GM12878 (cell line): ENCODE data around the gene IKZF1. TPM values are rescaled to one million over a fixed set of nuclear protein-coding genes. Genes with fewer than 3 reads are reported as not detected.

Experiments used
- BCL3 ChIP-seq: IDR thresholded peaks from 2 replicates; pipeline ENCODE4 v1.6.1; 2011; ENCODE audit warnings: borderline replicate concordance, low read depth, mild to moderate bottlenecking, moderate library complexity, low read length; ENCODE audit not compliant: insufficient read depth, poor library complexity, severe bottlenecking
- CUX1 ChIP-seq: IDR thresholded peaks from 2 replicates; pipeline ENCODE4 v1.6.1; 2012; ENCODE audit warnings: improper control_type of control experiment, low read depth, low read length; ENCODE audit not compliant: insufficient replicate concordance
- E2F8 ChIP-seq: fragments of 450-650 bp; IDR thresholded peaks from 2 replicates; pipeline ENCODE4 v1.6.1; 2018; ENCODE audit warnings: mild to moderate bottlenecking, low read depth, moderate library complexity; ENCODE audit not compliant: partially characterized antibody
- ELK1 ChIP-seq: IDR thresholded peaks from 2 replicates; pipeline ENCODE4 v1.6.1; 2012; ENCODE audit warnings: low read depth, low read length, improper control_type of control experiment
- PML ChIP-seq: IDR thresholded peaks from 2 replicates; pipeline ENCODE4 v1.6.1; 2012; ENCODE audit warnings: low read length, inconsistent platforms
- RELA ChIP-seq: fragments of 450-650 bp; IDR thresholded peaks from 2 replicates; pipeline ENCODE4 v1.8.0; 2014; ENCODE audit warnings: borderline replicate concordance; ENCODE audit not compliant: partially characterized antibody
- RUNX3 ChIP-seq: IDR thresholded peaks from 2 replicates; pipeline ENCODE4 v1.6.1; 2012; ENCODE audit warnings: low read length, inconsistent platforms
- SMAD1 ChIP-seq: fragments of 450-650 bp; IDR thresholded peaks from 2 replicates; pipeline ENCODE4 v1.6.1; 2018; ENCODE audit warnings: mild to moderate bottlenecking, low read depth; ENCODE audit not compliant: partially characterized antibody
- SMAD5 ChIP-seq: IDR thresholded peaks from 2 replicates; pipeline ENCODE4 v1.6.1; 2016; ENCODE audit warnings: antibody characterized with exemption, low read depth
- SPI1 ChIP-seq: IDR thresholded peaks from 2 replicates; pipeline ENCODE4 v1.6.1; 2011; ENCODE audit warnings: low read depth, mild to moderate bottlenecking, low read length, moderate library complexity, borderline replicate concordance; ENCODE audit not compliant: insufficient read depth
- TARDBP ChIP-seq: IDR thresholded peaks from 2 replicates; pipeline ENCODE4 v1.6.1; 2016; ENCODE audit warnings: borderline replicate concordance
- ZNF592 ChIP-seq: fragments of 450-650 bp; IDR thresholded peaks from 2 replicates; pipeline ENCODE4 v1.6.1; 2017; ENCODE audit warnings: mild to moderate bottlenecking, moderate library complexity
- ZSCAN29 ChIP-seq: fragments of 450-650 bp; IDR thresholded peaks from 2 replicates; pipeline ENCODE4 v1.6.1; 2017; ENCODE audit warnings: mild to moderate bottlenecking, moderate library complexity
- polyA plus RNA-seq, 11 experiments: library from polyadenylated mRNA; depleted of rRNA in 4 of 11; unstranded in 6 of 11; stranded (reverse) in 5 of 11; fragments of >200 nt; fragmentation: Nextera tagmentation in 4 of 11; fragmentation: Illumina TruSeq in 1 of 11; extraction: Ambion mirVana in 4 of 11; extraction: Trizol in 1 of 11; gene quantifications; 1 replicate in 1 of 11; 2 replicates in 10 of 11; pipeline versions ENCODE4 v1.2.1 to v1.2.3, GENCODE V29; 2011 to 2016; ENCODE audit warnings: inconsistent platforms in 2 of 11, missing spikeins in 2 of 11, low read depth in 1 of 11
- total RNA-seq, 4 experiments: library from RNA; depleted of rRNA in 3 of 4; stranded (reverse); fragments of >200 nt in 3 of 4; fragmentation: Illumina TruSeq in 1 of 4; extraction: Trizol in 1 of 4; gene quantifications; 2 replicates each; pipeline versions ENCODE4 v1.2.1 to v1.2.3, GENCODE V29; 2013 to 2021

Gene IKZF1
- total and polyA plus RNA-seq, 10 of the 15 experiments (the other 5 are each of a cell fraction or from before 2014, with no cell fraction given) = 27.2 to 125 (median 71.6) TPM

- no peak for TF ChIP-seq E2F8
- TF ChIP-seq BCL3 = no peak
- TF ChIP-seq SMAD1 = no peak
- no peak for TF ChIP-seq ZSCAN29
- TF ChIP-seq RUNX3 = peak; percentile 92
- no peak for TF ChIP-seq RELA
- no peak for TF ChIP-seq SMAD5
- TF ChIP-seq PML = no peak
- TF ChIP-seq CUX1 = no peak
- no peak for TF ChIP-seq ZNF592
- TF ChIP-seq TARDBP = no peak
- no peak for TF ChIP-seq ELK1
- no peak for TF ChIP-seq SPI1
These were observed 142.0 kb downstream of the IKZF1 start (continued) for GRCh38 chr7:50446542-50446960.
